ENCODE data around the gene DHRS13.

DNA sequence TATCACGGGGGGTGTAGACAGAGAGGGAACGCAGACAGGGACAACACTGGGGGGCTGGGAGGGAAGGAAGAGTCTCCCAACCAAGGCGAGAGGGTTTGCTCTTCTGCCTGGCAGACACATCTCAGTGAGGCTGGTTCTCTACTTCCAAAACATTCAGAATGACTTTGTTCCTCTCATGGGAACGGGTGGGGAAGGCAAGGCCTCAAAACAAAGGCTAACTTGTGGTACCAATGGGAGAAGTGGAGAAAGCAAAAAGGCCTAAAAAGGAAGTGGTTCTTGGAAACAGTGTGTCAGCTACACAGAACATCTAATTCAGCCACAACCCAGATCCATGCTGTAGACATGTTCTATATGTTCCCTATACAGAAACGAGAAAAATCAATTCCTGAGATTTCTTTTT is 12.9 kb downstream of the DHRS13 start:
- TF ChIP-seq EZH2phosphoT487 (IDR thresholded peaks at IDR 0.05; ENCODE audit: insufficient read depth, low read depth) (no peak), EZH2 (IDR thresholded peaks at IDR 0.05; ENCODE audit: insufficient read depth, poor library complexity, severe bottlenecking) (no peak)

Measured in GM23248 (cell line).